Activated CD4-positive, alpha-beta T cell treated with anti-CD3 and anti-CD28 coated beads for 48 hours (primary cell): ENCODE data around the gene TMSB10.
A peak's percentile ranks its signal among the peaks of the same experiment; 100 is the strongest.

Source experiments
- DNase-seq: peaks from one replicate; pipeline ENCODE4 v3.0.0-alpha.2; 2020

TMSB10 gene

DNA sequence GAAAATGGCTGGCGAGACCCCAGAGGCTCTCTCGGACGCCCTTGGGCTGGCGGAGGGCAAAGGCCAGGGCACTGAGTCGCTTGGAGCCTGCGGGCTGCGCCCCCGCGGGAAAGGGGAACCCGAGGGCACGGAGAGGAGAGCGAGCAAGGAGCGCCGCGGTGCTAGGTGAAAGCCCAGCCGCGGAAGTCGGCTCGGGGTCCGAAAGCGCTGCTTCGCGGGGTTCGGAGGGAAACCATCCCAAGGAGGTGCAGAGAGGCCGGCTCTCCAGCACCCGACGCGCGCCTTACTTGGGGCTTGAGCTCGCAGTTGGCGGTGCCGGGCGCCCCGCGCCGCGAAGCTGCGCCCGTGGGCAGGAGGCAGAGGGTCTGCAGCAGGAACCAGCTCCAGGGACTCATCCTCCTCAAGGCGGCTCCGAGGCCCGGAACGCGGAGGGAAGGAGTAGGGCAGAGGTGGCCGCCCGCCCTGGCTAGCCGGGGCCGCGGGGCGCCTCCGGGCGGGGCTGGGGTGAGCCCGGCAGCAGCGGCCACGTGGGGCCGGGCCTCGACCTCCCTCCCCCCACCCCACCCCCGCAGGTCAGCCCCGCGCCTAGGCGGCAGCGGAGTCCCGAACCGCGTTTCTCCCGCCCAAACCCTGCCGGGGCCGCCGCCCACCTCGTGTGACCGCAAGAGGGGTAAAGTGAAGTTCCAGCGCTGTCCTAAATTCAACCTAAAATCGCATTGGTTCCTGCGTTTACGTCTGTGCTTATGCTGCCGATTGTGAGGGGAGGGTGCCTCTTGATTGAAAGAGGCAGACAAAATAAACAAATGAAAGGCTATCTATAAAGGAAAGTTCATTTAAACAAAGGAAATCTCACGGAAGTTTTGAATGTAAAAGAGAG lies 24.6 kb upstream of the TMSB10 start, which contains the start of gene TRABD2A:
Gene TRABD2A, minus strand, starts transcription at position 440 of the 877 bp plus-strand sequence. Its CDS starts 45 bp downstream, at position 395.
- peak; percentile 82 for DNase-seq

DNA sequence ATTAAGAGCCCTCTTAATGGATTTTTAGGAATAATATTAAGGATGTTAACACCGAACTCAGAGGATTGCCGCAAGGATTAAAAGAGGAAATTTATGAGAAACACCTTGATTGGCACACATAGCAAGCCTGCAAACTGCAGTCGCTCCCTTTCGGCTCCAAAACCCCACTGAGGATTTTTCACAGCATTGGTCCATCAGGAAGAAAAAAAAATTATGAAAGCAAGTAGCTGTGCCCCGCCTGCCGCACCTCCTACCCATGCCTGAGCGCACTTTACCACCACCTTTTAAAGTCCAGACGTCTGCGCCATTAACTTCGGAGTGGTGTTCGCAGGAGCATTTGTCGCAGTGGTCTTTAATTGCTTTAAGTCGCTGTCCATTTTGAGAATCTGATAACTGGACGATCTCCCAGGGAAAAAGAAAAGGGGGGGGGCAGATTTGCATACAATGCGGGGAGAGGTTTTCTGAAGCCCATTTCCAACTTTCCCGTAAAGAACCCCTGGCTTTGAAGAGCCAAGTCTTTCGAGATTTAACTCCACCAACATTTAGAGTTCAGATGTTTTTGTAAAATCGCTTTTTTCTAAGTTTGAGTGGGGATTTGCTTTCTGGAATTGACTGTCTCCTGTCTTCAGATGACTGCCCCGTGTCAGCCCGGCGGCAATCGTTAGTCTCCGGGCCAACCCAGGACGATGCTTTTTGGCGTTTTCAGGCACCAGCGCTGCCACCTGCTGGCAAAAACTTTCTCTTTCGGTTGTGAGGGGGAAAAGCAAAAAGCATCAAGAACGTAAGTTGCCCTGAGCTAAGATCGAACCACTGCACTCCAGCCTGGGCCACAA lies 23.7 kb upstream of the TMSB10 start:
- DNase-seq, result peak; percentile 94

DNA sequence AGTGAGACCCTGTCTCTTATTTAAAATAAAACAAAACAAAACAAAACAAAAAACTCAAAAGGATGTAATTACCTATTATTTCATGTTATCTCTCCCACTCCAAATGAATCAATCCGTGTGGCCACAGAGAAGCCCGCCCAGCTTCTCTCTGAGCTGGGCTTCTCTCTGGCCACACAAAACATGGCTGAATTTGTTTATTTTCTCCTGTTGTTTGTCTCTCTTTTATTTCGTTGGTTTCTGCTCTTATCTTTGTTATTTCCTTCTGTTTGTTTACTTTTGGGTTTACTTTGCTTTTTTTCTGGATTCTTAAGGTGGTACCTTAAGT lies 23.1 kb upstream of the TMSB10 start:
- DNase-seq, result no peak

DNA sequence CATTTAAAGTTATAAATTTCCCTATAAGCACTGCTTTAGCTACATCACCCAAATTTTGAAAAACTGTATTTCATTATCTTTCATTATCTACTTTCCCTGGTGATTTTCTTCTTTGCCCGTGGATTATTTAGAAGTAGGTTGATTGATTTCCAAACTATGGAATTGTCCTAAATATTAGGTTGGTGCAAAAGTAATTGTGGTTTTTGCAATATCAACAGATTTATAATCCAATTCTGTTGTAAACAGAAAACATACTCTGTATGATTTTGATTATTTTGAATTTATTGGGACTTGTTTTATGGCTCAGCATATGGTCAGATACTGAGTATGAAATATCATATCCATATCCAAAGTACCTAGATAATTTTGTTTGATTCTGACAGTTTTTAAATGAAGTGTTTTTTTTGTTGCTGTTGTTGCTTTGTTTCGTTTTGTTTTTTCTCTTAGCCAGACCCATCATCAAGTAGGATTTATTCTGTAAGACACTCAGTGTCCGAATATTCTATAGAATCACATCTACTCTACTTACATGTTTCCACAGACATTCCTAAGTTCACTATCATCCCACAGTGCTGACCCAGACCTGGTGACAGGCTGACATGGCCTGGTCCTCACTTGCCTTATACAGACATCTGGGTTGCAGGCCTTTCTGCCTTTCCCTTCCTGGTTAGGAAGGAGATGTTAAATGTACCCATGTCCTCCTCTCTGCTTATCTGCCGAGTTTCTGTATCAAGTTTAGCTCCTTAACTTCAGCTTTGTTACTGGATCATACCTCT lies 22.5 kb upstream of the TMSB10 start:
- peak; percentile 1 for DNase-seq

DNA sequence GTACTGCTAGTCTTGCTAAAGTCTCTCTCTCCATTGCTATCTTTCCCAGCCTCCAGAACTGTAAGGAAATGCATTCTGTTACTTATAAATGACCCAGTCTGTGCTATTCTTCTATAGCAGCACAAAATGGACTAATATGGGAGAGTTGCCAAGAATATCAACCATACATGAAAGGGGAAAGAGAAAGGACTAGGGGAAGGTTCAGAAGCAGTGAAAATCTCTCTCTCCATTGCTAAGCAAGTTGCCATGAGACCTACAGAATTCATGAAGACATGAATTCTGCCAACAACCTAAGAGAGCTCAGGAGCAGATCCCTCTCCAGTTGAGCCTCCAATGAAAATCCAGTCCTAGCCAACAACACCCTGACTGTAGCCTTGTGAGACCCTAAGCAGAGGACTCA lies 21.0 kb upstream of the TMSB10 start:
- DNase-seq, result no peak

DNA sequence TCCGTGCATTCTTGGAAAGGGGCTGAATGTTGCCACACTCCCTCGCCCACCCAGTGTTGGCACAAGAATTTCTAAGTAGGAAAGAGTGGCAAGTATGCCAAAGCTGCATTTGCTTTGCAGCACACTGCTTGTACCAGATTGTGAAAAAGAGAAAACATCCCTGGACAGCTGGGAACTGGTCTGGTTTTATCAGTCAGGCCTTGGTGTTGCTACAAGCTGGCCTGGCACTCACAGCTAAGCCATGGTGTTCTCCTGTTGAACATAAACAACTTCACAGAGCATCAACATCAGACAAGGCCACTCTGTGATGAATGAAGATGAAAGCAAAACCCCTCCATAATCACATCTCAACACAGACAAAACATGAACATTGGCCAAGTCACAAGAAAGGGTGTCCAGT lies 20.3 kb upstream of the TMSB10 start:
- peak; percentile 3 for DNase-seq

DNA sequence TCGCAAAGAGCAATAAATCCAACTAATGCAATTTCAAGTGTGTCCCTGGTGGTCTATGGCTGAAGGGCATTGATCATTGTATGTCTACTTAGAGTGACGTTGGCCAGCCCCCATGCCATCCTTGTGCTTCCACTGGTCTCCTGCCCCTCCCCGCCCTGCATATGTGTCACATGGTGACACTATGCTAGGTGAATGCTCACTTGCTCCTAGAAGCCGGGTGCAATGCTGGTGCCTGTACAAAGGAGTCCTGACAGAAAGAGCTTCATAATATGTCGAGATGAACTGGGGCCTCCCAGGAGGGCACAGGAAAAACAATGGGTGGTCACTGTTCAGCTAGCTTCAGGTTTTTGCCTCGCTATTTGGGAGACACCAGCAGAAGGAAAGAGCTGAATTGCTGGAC lies 18.7 kb upstream of the TMSB10 start:
- DNase-seq, result no peak

DNA sequence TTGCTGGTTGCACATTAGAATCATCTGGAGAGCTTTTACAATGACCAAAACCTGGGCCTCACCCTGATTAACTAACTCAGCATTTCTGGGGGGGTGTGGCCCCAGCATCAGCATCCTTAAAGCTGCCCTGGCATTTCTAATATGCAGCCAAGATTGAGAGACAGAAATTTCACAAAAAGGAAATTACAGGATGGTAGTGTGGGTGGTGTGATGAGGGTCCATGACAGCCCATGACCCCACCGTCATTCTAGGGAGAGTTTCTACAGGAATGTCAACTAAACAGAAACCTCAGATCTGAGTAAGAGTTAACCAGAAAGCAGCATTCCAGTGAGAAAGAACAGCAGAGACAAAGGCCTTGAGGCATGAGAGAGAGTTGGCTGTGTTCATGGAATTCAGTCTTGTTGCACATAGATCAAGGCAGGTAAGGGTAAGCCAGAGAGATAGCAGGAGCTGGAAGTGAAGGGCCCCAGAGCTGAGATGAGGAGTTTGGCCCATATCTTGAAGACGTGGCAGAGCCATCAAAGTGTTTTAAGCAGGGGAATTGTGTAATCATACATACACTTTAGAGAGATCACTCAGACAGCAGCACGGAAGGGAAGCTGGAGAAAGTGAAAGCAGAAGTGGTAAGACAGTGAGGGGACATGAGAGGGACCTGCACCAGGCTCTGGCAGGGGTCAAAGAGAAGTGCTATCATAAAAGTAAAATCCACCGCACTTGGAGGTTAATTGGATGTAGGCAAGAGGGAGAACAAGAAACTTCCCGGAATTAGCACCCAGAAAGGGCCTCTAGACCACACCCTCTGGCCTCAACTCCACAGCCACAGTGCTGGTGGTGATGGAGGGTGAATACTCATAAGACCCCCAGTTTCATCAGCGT lies 16.8 kb upstream of the TMSB10 start:
- peak; percentile 60 for DNase-seq

DNA sequence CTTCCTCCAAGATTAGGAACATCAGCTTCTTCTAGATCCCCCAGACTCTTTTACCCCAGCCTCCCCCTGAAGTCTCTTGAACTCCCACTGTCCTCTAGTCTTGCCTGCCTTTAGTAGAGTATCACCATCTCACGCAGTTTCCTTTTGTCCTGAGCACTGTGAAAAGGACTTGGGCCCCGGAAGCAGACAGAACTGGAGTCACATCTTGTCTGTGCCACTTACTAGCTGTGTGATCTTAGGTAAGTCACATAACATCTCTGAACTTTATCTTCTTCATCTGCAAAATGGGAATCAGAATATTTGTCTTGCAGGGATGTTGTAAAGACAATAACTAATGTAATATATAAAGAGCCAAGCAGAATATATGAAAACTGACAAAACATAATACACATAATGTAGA lies 16.1 kb upstream of the TMSB10 start:
- DNase-seq, result no peak

DNA sequence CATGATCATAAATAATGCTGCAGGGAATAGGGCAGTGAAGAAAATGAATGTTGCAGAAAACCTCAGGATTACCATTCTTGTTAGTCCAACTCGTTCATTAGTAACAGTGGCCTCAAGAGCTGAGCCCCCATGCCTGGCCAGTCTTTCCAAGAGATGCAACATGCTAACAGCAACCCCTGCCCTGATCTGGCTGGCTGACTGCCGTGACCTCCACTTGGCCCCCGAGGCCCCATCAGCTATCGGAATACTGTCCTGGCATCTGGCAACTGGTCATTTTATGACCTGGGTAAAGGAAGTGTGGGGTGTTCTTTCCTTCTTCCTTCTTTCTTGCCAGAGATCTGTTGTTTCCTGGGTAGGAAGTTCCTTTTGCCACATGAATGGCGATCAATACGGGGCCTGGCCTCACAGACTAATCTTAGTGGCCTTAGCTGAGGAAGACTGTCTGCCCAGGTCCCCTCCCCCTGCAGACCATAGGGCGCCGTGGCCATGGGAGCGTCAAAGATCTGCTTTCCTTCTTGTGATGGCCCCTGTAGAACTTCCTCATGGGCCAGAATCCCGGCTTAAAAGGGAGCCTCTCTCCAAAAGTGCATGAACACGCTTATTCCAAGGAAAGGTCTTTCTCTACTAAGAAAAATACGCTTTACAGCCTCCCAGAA lies 14.0 kb upstream of the TMSB10 start:
- no peak for DNase-seq

DNA sequence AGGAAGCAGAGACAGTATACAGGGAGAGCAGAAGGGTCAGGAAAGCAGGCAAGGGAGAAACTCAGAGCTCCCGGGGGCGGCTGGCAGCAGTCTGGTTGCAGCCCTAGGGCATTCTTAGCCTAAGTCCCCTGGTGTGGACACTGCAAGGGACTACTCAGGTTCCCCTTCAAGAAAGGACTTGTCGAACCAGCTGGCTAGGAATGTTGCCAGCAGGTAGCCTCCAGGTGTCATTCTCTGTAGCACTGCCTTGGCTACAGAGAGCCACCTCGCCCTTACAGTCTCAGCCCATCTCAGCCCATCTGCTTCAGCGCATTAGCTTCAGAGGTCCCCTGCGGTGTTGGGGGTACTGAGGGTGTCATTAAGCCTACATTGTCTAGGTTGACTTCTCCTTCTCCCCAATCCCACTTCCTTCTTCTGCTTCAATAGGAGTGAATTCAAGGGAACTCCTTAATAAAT lies 11.3 kb upstream of the TMSB10 start:
- DNase-seq, result no peak

DNA sequence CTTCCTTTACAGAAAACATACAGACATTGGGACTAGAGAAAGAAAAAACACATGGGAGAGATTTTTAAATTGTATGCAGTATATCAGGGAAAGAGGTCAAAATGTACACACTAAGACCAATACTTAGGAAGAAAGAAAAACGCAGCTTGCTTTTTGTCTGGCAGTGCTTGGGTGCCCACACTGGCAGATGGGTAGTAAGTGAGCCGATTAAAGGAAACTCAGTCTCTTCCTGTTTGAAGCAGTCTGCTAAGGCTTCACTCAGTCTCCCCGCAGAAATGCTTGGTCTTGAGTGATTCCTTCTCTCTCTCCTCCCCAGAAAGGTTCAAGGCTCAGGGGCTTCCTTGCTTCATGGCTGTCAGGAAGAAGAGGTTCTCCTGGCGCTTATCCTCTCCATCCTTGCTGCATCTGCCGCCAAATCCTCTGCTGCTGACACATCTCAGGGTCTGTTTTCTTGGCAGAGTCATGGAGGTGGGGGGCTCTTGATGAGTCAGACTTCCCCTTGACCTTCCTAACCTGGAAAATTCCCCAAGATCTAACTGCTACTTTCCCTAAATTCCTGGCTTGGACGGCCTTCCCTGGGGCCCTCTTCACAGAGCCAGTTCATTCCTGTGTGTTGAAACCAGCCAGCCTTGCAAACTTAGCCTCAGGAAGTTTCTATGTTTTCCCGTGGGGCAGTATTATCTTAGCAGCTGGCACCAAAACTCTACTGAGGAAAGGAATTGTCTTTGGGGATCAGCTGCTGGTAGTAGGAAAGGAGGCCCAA lies 10.5 kb upstream of the TMSB10 start:
- DNase-seq, result no peak

DNA sequence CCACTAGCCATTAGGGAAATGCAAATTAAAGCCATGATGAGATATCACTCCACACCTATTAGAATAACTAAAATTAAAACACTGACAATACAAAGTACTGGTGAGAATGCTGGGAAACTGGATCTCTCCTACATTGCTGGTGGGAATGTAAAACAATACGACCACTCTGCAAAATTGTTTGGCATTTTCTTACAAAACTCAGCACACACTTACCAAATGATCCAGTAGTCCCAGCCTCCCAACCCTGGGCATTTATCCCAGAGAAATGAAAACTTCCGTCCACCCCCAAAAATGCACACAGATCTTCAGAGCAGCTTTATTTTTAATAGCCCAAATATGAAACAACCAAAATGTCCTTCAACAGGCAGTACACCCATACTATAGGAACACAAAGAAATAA lies 8.9 kb upstream of the TMSB10 start:
- DNase-seq, result no peak

DNA sequence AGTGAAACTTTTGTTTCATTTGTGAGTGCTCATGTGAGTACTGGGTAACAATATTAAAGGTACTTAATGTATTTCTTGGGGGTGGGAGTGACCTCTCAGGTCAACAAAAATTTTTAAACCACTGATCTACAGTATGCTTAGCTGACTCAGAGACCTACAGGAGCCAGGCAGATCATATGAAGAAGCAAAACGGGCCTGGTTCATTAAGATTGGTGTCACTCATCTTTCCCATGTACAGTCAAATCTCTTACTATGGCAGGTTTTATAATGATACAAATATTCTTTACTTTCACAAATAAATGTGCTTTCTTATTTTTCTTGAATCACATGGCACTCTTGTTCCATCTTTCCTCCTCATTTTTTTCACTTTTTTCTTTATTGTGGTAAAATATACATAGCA lies 7.7 kb upstream of the TMSB10 start:
- no peak for DNase-seq

DNA sequence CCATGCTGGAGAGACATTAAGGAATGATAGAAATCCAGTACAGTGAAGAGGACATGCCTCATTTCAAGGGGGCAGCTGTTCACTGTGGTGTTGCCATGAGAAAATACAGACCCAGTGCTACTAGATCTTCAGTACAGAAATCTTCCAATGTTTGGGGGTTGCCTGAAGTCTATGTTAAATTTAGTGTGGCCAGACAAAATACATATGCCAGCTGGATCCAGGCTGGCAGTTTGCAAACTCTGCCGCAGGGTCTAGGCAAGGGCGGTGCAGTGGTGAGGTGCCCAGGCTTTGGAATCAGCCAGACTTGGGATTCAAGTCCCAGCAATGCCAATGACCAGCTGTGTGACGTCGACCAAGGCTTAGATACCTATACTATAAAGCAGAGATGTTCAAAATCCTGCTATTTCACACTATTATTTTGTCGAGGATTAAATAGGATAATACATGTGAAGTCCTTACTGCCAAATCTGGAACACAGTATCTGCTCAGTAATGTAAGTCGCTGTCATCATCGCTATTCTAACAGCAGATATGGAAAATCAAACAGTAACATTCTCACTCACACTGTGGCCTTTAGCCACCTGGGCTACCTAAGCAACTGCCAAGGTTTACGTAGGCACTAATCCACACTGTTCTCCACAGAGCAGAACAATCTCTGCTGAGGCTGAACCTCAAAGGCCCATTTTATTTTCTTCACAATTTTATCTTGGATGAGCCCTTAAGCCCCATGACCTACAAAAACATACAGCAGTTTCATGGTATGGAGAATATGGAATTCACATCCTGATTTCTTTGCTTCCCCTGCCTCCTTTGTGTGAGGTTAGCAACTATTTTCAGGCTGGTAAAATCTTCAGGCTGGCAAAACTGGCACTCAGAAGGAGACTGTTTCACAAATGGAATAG lies 5.9 kb upstream of the TMSB10 start:
- DNase-seq, result no peak

DNA sequence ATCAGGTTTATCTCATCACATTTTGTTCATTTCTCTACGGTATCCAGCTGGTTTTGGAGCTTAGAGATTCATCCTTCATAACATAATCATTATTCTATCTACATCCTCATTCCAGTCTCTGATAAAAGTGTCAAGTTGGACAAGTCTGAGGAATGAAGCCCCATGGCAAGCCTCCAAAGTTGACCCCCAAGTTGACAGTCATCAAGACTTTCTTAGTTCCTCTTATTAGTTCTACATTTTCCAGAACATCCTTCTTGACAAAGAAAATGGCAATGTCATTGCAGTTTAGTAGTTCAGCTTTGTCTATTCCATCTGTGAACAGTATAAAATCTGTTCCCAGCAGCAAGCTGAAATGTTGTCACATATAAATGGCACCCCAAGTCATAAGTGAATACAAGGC lies 4.5 kb upstream of the TMSB10 start:
- DNase-seq, result no peak

DNA sequence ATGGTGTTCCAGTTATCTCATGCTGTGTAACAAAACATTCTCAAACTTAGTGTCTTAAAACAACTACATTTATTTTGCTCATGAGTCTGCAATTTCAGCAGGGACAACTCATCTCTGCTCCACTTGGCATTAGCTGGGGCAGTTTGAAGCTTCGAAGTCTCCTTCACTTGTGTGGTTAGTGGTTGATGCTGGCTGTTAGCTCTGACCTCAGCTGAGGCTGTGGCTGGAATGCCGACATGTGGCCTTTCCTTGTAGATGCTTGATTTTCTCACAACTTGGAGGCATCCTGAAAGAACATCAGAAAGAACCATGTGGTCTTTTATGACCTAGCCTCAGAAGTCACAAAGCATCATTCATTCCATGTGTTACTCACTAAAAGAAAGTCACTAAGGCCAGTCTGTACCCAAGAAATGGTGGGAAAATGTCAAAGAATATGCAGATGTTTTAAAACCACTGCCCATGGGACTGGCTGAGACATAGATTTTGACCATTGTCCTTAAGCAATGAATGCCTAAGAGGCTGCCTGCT lies 3.8 kb upstream of the TMSB10 start:
- DNase-seq, result no peak

DNA sequence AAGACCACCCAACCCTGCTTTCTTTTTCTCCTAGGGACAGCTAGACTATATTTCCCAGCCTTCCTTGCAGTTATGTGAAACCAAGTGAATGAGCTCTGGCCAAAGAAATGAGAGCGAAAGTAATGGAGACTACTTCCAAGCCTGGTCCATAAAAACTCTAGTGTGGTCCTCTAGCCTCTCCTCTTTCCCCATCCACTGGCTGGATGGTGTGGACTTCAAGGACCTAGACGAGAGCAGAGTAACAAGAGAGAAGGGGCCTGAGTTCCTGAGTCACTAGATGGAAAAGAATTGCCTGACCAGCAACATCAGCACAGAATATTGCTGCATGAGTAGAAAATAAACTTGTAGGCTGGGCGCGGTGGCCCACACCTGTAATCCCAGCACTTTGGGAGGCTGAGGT lies 2.9 kb upstream of the TMSB10 start:
- no peak for DNase-seq

DNA sequence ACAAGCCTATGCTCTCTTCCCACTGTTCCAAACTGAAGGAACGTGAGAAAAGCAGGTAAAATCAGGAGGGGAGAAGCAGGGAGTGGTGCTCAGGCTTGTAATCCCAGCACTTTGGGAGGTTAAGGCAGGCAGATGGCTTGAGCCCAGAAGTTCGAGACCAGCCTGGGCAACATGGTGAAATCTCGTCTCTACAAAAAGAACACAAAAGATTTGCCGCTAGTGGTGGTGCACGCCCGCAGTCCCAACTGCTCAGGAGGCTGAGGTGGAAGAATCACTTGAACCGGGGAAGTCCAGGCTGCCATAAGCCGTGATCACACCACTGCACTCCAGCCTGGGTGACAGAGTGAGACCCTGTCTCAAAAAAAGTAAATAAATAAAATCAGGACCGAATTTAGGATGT lies 1.3 kb upstream of the TMSB10 start:
- DNase-seq, result no peak
